GM12878 (cell line): Measurements from ENCODE around the gene CXADR. TPM values are rescaled to one million over a fixed set of nuclear protein-coding genes. Genes with fewer than 3 reads are reported as not detected.

Experiments used
- ATAC-seq: fragments of 200-7000 bp; cut with Tn5 transposase; 3 replicates; pipeline ENCODE4 v1.9.1; 2020; ENCODE audit warnings: mild to moderate bottlenecking, moderate library complexity
- BruUV-seq: library from RNA; stranded (reverse); fragments of 400-500 nt; replicated peaks from 2 replicates; lab custom pipeline; 2021; lab: Mats Ljungman, UMichigan
- CTCF ChIA-PET: fragments of 300-600 bp; sonication (Branson Sonifier 250); formaldehyde crosslinking; extraction: SDS; loops from one replicate; lab custom pipeline; 2021; ENCODE audit warnings: inconsistent platforms; lab: Yijun Ruan, JAX
- POLR2A ChIA-PET: fragments of 350-600 bp; formaldehyde crosslinking; extraction: SDS; loops from one replicate; lab custom pipeline; 2021; ENCODE audit warnings: inconsistent platforms; lab: Charles Lee
- RAD21 ChIA-PET: fragments of 300-600 bp; sonication (Branson Sonifier 250); formaldehyde crosslinking; loops from one replicate; lab custom pipeline; 2023; ENCODE audit warnings: antibody characterized with exemption; ENCODE audit not compliant: unreplicated experiment; lab: Charles Lee
- SMC1A ChIA-PET: fragments of 300-600 bp; sonication (Branson Sonifier 250); formaldehyde crosslinking; loops from one replicate; lab custom pipeline; 2023; ENCODE audit not compliant: unreplicated experiment, uncharacterized antibody; lab: Charles Lee
- DNase-seq: peaks from one replicate; pipeline ENCODE4 v3.0.0-alpha.2; 2011; ENCODE audit warnings: low read depth, low spot score
- FAIRE-seq: peaks from 3 replicates; lab custom pipeline; 2011; peaks lifted over from hg19 to GRCh38; lab: Jason Lieb, UNC
- H2AFZ ChIP-seq: 2 replicates; pipeline ENCODE4 v1.6.0; 2011; ENCODE audit warnings: low read depth, low read length, control low read depth; ENCODE audit not compliant: control insufficient read depth
- H3K27ac ChIP-seq: 2 replicates; pipeline ENCODE4 v1.5.1; 2011; ENCODE audit warnings: control low read depth; ENCODE audit not compliant: control insufficient read depth, insufficient read depth
- H3K27me3 ChIP-seq, 2 experiments: replicated peaks in 1 of 2; 2 replicates each; pipeline versions ENCODE4 v1.6.0 to v1.6.1; 2011; ENCODE audit warnings: low read length in 1 of 2; ENCODE audit not compliant: control insufficient read depth in 2 of 2, insufficient read depth in 2 of 2
- H3K36me3 ChIP-seq, 2 experiments: 2 replicates each; pipeline ENCODE4 v1.5.1; 2011; ENCODE audit warnings: low read length in 1 of 2; ENCODE audit not compliant: control insufficient read depth in 2 of 2, insufficient read depth in 2 of 2
- H3K4me1 ChIP-seq: 2 replicates; pipeline ENCODE4 v1.6.1; 2011; ENCODE audit warnings: mild to moderate bottlenecking, low read length, moderate library complexity, mixed read lengths; ENCODE audit not compliant: control insufficient read depth, insufficient read depth
- H3K4me2 ChIP-seq: 2 replicates; pipeline ENCODE4 v1.6.0; 2011; ENCODE audit warnings: control low read depth; ENCODE audit not compliant: control insufficient read depth, insufficient read depth
- H3K4me3 ChIP-seq: fragments of 200-600 bp; sonication (generic); 2 replicates; pipeline ENCODE4 v1.5.1; 2016
- H3K79me2 ChIP-seq: 2 replicates; pipeline ENCODE4 v1.6.0; 2011; ENCODE audit warnings: low read length; ENCODE audit not compliant: control insufficient read depth, insufficient read depth
- H3K9ac ChIP-seq: 2 replicates; pipeline ENCODE4 v1.8.0; 2011; ENCODE audit warnings: low read length, control low read depth, mixed read lengths; ENCODE audit not compliant: control insufficient read depth, insufficient read depth
- H3K9me3 ChIP-seq: replicated peaks from 3 replicates; pipeline ENCODE4 v1.5.1; 2011; ENCODE audit warnings: mild to moderate bottlenecking, low read length; ENCODE audit not compliant: control insufficient read depth, insufficient read depth
- H4K20me1 ChIP-seq: 2 replicates; pipeline ENCODE4 v1.6.0; 2011; ENCODE audit not compliant: control insufficient read depth, insufficient read depth
- POLR2AphosphoS5 ChIP-seq: IDR thresholded peaks from 2 replicates; pipeline ENCODE4 v1.6.1; 2011; ENCODE audit warnings: mild to moderate bottlenecking, low read length, inconsistent platforms
- RB1 ChIP-seq: fragments of 450-650 bp; formaldehyde crosslinking; IDR thresholded peaks from 2 replicates; pipeline ENCODE4 v1.6.1; 2017; ENCODE audit warnings: mild to moderate bottlenecking, borderline replicate concordance
- RELA ChIP-seq: fragments of 450-650 bp; IDR thresholded peaks from 2 replicates; pipeline ENCODE4 v1.8.0; 2014; ENCODE audit warnings: borderline replicate concordance; ENCODE audit not compliant: partially characterized antibody
- SUZ12 ChIP-seq: fragments of 200-600 bp; sonication (generic); IDR thresholded peaks from one replicate; pipeline ENCODE4 v1.6.1; 2018; ENCODE audit warnings: antibody characterized with exemption, mild to moderate bottlenecking; ENCODE audit not compliant: unreplicated experiment
- WGBS: methylation state at CpG from one replicate; pipeline ENCODE4 v1.1.6; 2016; ENCODE audit warnings: low lambda C conversion rate; ENCODE audit not compliant: insufficient replicate concordance, insufficient coverage; ENCODE audit errors: missing lambda C conversion rate; 5-methylcytosine and 5-hydroxymethylcytosine counted together
- in situ Hi-C: fragments of 300-500 bp; cut with MboI; formaldehyde crosslinking; loops from 9 replicates; pipeline ENCODE4 v1.14.3; 2018; ENCODE audit warnings: mixed read lengths
- intact Hi-C: fragments of 100-400 bp; cut with micrococcal nuclease; formaldehyde crosslinking; loops from one replicate; pipeline ENCODE4 v1.14.2; 2022; ENCODE audit not compliant: unreplicated experiment
- polyA plus RNA-seq, 11 experiments: library from polyadenylated mRNA; depleted of rRNA in 4 of 11; unstranded in 6 of 11; stranded (reverse) in 5 of 11; fragments of >200 nt; fragmentation: Nextera tagmentation in 4 of 11; fragmentation: Illumina TruSeq in 1 of 11; extraction: Ambion mirVana in 4 of 11; extraction: Trizol in 1 of 11; gene quantifications; 1 replicate in 1 of 11; 2 replicates in 10 of 11; pipeline versions ENCODE4 v1.2.1 to v1.2.3, GENCODE V29; 2011 to 2016; ENCODE audit warnings: inconsistent platforms in 2 of 11, missing spikeins in 2 of 11, low read depth in 1 of 11
- total RNA-seq, 4 experiments: library from RNA; depleted of rRNA in 3 of 4; stranded (reverse); fragments of >200 nt in 3 of 4; fragmentation: Illumina TruSeq in 1 of 4; extraction: Trizol in 1 of 4; gene quantifications; 2 replicates each; pipeline versions ENCODE4 v1.2.1 to v1.2.3, GENCODE V29; 2013 to 2021
- TF ChIP-seq, protein P1 (sequence below): IDR thresholded peaks from 2 replicates; pipeline ENCODE4 v1.6.1; 2011; ENCODE audit warnings: mild to moderate bottlenecking, low read depth, low read length, moderate library complexity; ENCODE audit not compliant: insufficient replicate concordance
- TF ChIP-seq, protein P2 (sequence below): fragments of 450-650 bp; IDR thresholded peaks from 2 replicates; pipeline ENCODE4 v1.6.1; 2018; ENCODE audit warnings: borderline replicate concordance, mild to moderate bottlenecking; ENCODE audit not compliant: partially characterized antibody
- TF ChIP-seq, protein P3 (sequence below): fragments of 450-650 bp; IDR thresholded peaks from 2 replicates; pipeline ENCODE4 v1.6.1; 2017; ENCODE audit warnings: borderline replicate concordance

CXADR gene
- total and polyA plus RNA-seq, 10 of the 15 experiments (the other 5 are each of a cell fraction or from before 2014, with no cell fraction given), result 0.01 to 0.64 (median 0.13) TPM

DNA sequence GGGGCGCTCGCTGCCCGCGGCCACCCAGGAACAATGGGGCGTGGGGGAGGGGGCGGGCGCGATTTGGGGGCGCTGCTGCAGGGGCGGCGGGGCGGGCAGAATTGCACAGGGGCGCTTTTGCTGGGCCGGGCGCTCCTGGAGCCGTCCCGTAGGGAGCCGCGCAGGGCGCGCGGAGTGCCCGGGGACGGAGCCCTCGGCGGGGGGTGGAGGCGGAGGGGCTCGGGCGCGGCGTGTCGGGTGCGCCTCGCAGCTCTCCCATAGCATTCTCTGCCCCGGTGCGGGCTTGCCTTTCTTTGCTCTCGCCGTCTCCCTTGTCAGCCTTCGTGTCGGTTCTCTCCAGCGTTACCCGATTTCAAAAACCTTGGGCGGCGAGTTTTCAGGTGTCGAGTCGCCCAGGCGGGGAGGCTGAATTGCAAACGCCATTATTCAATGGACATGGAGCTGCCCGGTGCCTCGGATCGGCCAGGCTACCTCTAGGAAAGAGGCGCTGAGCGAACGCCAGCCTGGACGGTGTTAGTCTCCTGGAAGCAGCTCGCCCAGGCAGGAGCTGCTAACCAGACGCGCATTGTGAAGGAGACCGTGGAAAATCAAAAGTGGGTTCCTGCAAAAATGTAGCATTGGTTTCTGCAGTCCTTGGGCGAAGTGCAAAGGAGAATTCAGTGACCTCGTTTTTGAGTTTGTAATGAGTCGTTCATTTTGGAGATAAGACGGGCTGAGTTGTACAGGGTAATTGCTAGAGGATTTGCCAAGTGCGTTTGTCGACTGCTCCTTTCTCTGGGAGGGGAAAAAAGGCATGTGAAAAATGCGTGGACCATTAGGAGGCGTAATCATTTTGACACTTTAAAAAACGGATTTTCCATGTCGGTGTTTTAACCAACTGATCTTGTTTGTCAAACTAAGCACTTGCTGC lies 626 bp downstream of the CXADR start:
- Histone ChIP-seq H3K9me3 (no peaks in the 10 kb centered on the region; the same call in 2 of the 3 replicates), H3K79me2 (no peaks in the 10 kb centered on the region), H3K27ac (no peak overlapping the region), H3K9ac (no peak overlapping the region), H3K36me3 (no peaks in the 10 kb centered on the region), H3K4me3 (peak overlapping the region; percentile 71), H2AFZ (peak overlapping the region; percentile 41), H4K20me1 (no peaks in the 10 kb centered on the region; the same call in 1 of the 2 replicates), H3K4me1 (no peaks in the 10 kb centered on the region; the same call in 1 of the 2 replicates), H3K4me2 (peak overlapping the region; percentile 98), H3K27me3 (peaks cover 0 to 4% of the 10 kb centered on the region in 2 experiments; a peak in 1 of 4 replicates)
- ChIA-PET POLR2A (no interaction called here), RAD21 (no interaction called here), SMC1A (no interaction called here), CTCF (no interaction called here)
- DNase-seq, result no peak
- peak; percentile 29 for ATAC-seq
- intact Hi-C loops (no loop called here), in situ Hi-C loops (no loop called here)
- FAIRE-seq, result no peak
- BruUV-seq, result no TSS peak
- 18% methylated on average over 48 of the region's 69 CpGs for WGBS
- TF ChIP-seq SUZ12 (peak; percentile 62), POLR2AphosphoS5 (no peak)

DNA sequence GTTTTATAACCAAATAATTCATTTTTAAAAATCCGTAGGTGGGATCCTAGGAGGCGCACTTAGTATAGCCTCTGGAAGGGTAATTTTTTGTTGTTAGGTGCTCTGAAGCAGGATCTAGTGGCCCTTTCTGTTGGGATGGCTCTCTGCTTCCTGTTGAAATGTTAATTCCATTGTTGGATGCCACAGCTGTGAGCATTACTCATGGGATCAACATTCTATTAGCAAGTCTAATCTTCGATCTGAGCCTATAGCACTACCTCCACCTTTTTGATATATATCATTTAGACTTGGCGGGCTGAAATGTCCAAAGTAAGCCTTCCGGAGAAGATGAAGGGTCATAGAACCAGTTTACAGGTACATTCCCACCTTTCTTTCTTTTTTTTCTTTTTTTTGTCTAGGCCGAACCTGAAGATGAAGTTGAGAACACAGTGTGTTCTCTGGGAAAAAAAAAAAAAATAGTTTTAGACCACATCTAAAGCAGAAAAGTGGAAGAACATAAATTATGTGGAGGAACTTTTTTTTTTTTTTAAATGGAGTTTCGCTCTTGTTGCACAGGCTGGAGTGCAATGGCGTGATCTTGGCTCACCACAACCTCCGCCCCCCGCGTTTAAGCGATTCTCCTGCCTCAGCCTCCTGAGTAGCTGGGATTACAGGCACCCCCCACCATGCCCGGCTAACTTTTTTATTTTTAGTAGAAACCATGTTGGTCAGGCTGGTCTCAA lies 1.4 kb downstream of the CXADR start:
- intact Hi-C loops, result no loop called here
- TF ChIP-seq, protein P1, sequence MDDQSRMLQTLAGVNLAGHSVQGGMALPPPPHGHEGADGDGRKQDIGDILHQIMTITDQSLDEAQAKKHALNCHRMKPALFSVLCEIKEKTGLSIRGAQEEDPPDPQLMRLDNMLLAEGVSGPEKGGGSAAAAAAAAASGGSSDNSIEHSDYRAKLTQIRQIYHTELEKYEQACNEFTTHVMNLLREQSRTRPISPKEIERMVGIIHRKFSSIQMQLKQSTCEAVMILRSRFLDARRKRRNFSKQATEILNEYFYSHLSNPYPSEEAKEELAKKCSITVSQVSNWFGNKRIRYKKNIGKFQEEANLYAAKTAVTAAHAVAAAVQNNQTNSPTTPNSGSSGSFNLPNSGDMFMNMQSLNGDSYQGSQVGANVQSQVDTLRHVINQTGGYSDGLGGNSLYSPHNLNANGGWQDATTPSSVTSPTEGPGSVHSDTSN, result no peak
- no peak for TF ChIP-seq RB1
- TF ChIP-seq, protein P2, sequence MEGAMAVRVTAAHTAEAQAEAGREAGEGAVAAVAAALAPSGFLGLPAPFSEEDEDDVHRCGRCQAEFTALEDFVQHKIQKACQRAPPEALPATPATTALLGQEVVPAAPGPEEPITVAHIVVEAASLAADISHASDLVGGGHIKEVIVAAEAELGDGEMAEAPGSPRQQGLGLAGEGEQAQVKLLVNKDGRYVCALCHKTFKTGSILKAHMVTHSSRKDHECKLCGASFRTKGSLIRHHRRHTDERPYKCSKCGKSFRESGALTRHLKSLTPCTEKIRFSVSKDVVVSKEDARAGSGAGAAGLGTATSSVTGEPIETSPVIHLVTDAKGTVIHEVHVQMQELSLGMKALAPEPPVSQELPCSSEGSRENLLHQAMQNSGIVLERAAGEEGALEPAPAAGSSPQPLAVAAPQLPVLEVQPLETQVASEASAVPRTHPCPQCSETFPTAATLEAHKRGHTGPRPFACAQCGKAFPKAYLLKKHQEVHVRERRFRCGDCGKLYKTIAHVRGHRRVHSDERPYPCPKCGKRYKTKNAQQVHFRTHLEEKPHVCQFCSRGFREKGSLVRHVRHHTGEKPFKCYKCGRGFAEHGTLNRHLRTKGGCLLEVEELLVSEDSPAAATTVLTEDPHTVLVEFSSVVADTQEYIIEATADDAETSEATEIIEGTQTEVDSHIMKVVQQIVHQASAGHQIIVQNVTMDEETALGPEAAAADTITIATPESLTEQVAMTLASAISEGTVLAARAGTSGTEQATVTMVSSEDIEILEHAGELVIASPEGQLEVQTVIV, result no peak
- no peak for TF ChIP-seq RELA
- TF ChIP-seq, protein P3, sequence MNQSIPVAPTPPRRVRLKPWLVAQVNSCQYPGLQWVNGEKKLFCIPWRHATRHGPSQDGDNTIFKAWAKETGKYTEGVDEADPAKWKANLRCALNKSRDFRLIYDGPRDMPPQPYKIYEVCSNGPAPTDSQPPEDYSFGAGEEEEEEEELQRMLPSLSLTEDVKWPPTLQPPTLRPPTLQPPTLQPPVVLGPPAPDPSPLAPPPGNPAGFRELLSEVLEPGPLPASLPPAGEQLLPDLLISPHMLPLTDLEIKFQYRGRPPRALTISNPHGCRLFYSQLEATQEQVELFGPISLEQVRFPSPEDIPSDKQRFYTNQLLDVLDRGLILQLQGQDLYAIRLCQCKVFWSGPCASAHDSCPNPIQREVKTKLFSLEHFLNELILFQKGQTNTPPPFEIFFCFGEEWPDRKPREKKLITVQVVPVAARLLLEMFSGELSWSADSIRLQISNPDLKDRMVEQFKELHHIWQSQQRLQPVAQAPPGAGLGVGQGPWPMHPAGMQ, result no peak

More for the DNA sequence above, 1.4 kb downstream of the CXADR start:
- SMC1A ChIA-PET, result interaction anchor here (0.6 kb wide), 1 partner anchor 111 kb away, joined by 3 read pairs; no protein-coding TSS in a partner anchor
- CTCF ChIA-PET, result interaction anchor here (0.7 kb wide), 1 partner anchor 83 kb away, joined by 3 read pairs; no protein-coding TSS in a partner anchor
- no peak for ATAC-seq
- Histone ChIP-seq H3K79me2 (no peaks in the 10 kb centered on the region), H2AFZ (no peak overlapping the region), H4K20me1 (no peaks in the 10 kb centered on the region; the same call in 1 of the 2 replicates), H3K4me3 (peak overlapping the region; percentile 71; the same call in 1 of the 2 replicates), H3K27ac (no peak overlapping the region), H3K9me3 (no peaks in the 10 kb centered on the region; the same call in 2 of the 3 replicates), H3K4me1 (no peaks in the 10 kb centered on the region; the same call in 1 of the 2 replicates), H3K9ac (no peak overlapping the region), H3K4me2 (peak overlapping the region; percentile 98; the same call in 1 of the 2 replicates), H3K36me3 (no peaks in the 10 kb centered on the region), H3K27me3 (peaks cover 0 to 4% of the 10 kb centered on the region in 2 experiments; a peak in 2 of 4 replicates)
- POLR2A ChIA-PET, result no interaction called here
- no peak for DNase-seq
- RAD21 ChIA-PET, result no interaction called here
- WGBS, result 18% methylated on average over 12 of the region's 13 CpGs
- in situ Hi-C loops, result no loop called here
- no TSS peak for BruUV-seq
- no peak for FAIRE-seq
